HCT116 (cell line): ENCODE results near the gene AFDN. TPM values are rescaled to one million over a fixed set of nuclear protein-coding genes. Genes with fewer than 3 reads are reported as not detected.

ENCODE experiments used
- ATAC-seq: fragments of 200-7000 bp; cut with Tn5 transposase; 2 replicates; pipeline ENCODE4 v1.9.1; 2020; ENCODE audit warnings: mild to moderate bottlenecking, moderate library complexity
- BruUV-seq: library from RNA; stranded (reverse); fragments of 400-500 nt; replicated peaks from 2 replicates; lab custom pipeline; 2021; lab: Mats Ljungman, UMichigan
- CTCF ChIA-PET: fragments of 300-600 bp; sonication (Branson Sonifier 250); formaldehyde crosslinking; loops from one replicate; lab custom pipeline; 2021; ENCODE audit warnings: antibody characterized with exemption; lab: Charles Lee
- POLR2A ChIA-PET: fragments of 300-600, 350-600 bp; sonication (Branson Sonifier 250); formaldehyde crosslinking; loops from one replicate; lab custom pipeline; 2021; ENCODE audit warnings: antibody characterized with exemption; lab: Charles Lee
- RAD21 ChIA-PET, 2 experiments: fragments of 300-600 bp; sonication (Branson Sonifier 250); formaldehyde crosslinking; loops; one replicate each; lab custom pipeline; 2023; ENCODE audit warnings: low total read pairs in 2 of 2; ENCODE audit not compliant: uncharacterized antibody in 2 of 2, unreplicated experiment in 2 of 2, low non-redundant PET in 1 of 2; lab: Charles Lee
- DNase-seq: peaks from one replicate; pipeline ENCODE4 v3.0.0-alpha.2; 2010; ENCODE audit warnings: low read depth, low spot score
- H2AFZ ChIP-seq: fragments of 200-600 bp; shearing (Covaris generic), sonication (generic); 2 replicates; pipeline ENCODE4 v1.6.1; 2017; ENCODE audit warnings: low read depth, mixed run types, mixed read lengths, antibody characterized with exemption, low read length; ENCODE audit not compliant: poor library complexity, severe bottlenecking
- H3K27ac ChIP-seq: 2 replicates; pipeline ENCODE4 v1.5.1; 2012; ENCODE audit warnings: low read depth, low read length
- H3K27me3 ChIP-seq: fragments of 200-600 bp; sonication (generic); 2 replicates; pipeline ENCODE4 v1.6.1; 2016; ENCODE audit warnings: mixed run types, low read length, mixed read lengths; ENCODE audit not compliant: insufficient read depth
- H3K36me3 ChIP-seq, 2 experiments: fragments of 200-500 bp in 1 of 2; fragments of 200-600 bp in 1 of 2; sonication (Bioruptor generic) in 1 of 2; sonication (generic) in 1 of 2; 2 replicates each; pipeline versions ENCODE4 v1.5.1 to v1.6.1; 2014 to 2016; ENCODE audit warnings: low read length in 2 of 2, inconsistent platforms in 1 of 2, mixed read lengths in 1 of 2, mixed run types in 1 of 2; ENCODE audit not compliant: insufficient read depth in 2 of 2, control insufficient read depth in 1 of 2
- H3K4me1 ChIP-seq, 2 experiments: fragments of 200-600 bp in 1 of 2; sonication (generic) in 1 of 2; 2 replicates each; pipeline versions ENCODE4 v1.5.1 to v1.6.1; 2012 to 2017; ENCODE audit warnings: low read length in 2 of 2, inconsistent platforms in 1 of 2, mild to moderate bottlenecking in 1 of 2, mixed read lengths in 1 of 2, mixed run types in 1 of 2, moderate library complexity in 1 of 2; ENCODE audit not compliant: insufficient read depth in 2 of 2, control insufficient read depth in 1 of 2
- H3K4me2 ChIP-seq: fragments of 200-600 bp; sonication (generic); 2 replicates; pipeline ENCODE4 v1.6.1; 2017; ENCODE audit warnings: mixed run types, low read length, mixed read lengths
- H3K4me3 ChIP-seq, 2 experiments: fragments of 200-600 bp in 1 of 2; sonication (generic) in 1 of 2; replicated peaks in 1 of 2; 2 replicates each; pipeline ENCODE4 v1.5.1; 2011 to 2016; ENCODE audit warnings: low read length in 2 of 2, control low read depth in 1 of 2, low read depth in 1 of 2, mild to moderate bottlenecking in 1 of 2, mixed read lengths in 1 of 2, mixed run types in 1 of 2
- H3K79me2 ChIP-seq: fragments of 200-600 bp; sonication (generic); 2 replicates; pipeline ENCODE4 v1.6.1; 2017; ENCODE audit warnings: mild to moderate bottlenecking, mixed run types, low read length, moderate library complexity, mixed read lengths; ENCODE audit not compliant: insufficient read depth
- H3K9ac ChIP-seq: fragments of 200-600 bp; sonication (generic); 2 replicates; pipeline ENCODE4 v1.6.1; 2016; ENCODE audit warnings: low read length, mixed read lengths
- H3K9me2 ChIP-seq: fragments of 200-600 bp; sonication (generic), shearing (Covaris generic); 2 replicates; pipeline ENCODE4 v1.6.1; 2017; ENCODE audit warnings: mixed run types, mild to moderate bottlenecking, moderate library complexity; ENCODE audit not compliant: insufficient read depth
- H3K9me3 ChIP-seq, 2 experiments: fragments of 200-500 bp in 1 of 2; fragments of 200-600 bp in 1 of 2; sonication (Bioruptor generic) in 1 of 2; sonication (generic) in 1 of 2; 2 replicates each; pipeline ENCODE4 v1.6.1; 2014 to 2017; ENCODE audit warnings: low read length in 2 of 2, mixed read lengths in 2 of 2, inconsistent platforms in 1 of 2, low read depth in 1 of 2, mild to moderate bottlenecking in 1 of 2, mixed run types in 1 of 2, moderate library complexity in 1 of 2; ENCODE audit not compliant: control insufficient read depth in 1 of 2, insufficient read depth in 1 of 2
- H4K20me1 ChIP-seq: fragments of 200-600 bp; sonication (generic), shearing (Covaris generic); 2 replicates; pipeline ENCODE4 v1.6.1; 2017; ENCODE audit warnings: mixed run types, mild to moderate bottlenecking, moderate library complexity; ENCODE audit not compliant: insufficient read depth
- CEBPB ChIP-seq: IDR thresholded peaks from 2 replicates; pipeline ENCODE4 v1.6.1; 2012; ENCODE audit warnings: low read depth
- CTCF ChIP-seq, 3 experiments: fragments of 200-600 bp in 1 of 3; sonication (generic) in 1 of 3; IDR thresholded peaks in 2 of 3; conservative IDR thresholded peaks in 1 of 3; 2 replicates each; pipeline ENCODE4 v1.5.1; 2012 to 2017; ENCODE audit warnings: low read depth in 2 of 3, low read length in 2 of 3, antibody characterized with exemption in 1 of 3, borderline replicate concordance in 1 of 3, control low read depth in 1 of 3, mild to moderate bottlenecking in 1 of 3, mixed read lengths in 1 of 3, mixed run types in 1 of 3, moderate library complexity in 1 of 3; ENCODE audit not compliant: insufficient read depth in 1 of 3
- EGR1 ChIP-seq: IDR thresholded peaks from 2 replicates; pipeline ENCODE4 v1.6.1; 2012; ENCODE audit warnings: low read depth
- EZH2 ChIP-seq: fragments of 200-600 bp; sonication (generic); IDR thresholded peaks from 2 replicates; pipeline ENCODE4 v1.6.1; 2017; ENCODE audit warnings: antibody characterized with exemption, mixed run types
- EZH2phosphoT487 ChIP-seq: fragments of 200-600 bp; IDR thresholded peaks from 2 replicates; pipeline ENCODE4 v1.6.1; 2018; ENCODE audit warnings: antibody characterized with exemption, borderline replicate concordance
- FOSL1 ChIP-seq: IDR thresholded peaks from 2 replicates; pipeline ENCODE4 v1.6.1; 2012; ENCODE audit warnings: low read depth
- POLR2AphosphoS5 ChIP-seq: IDR thresholded peaks from 2 replicates; pipeline ENCODE4 v1.6.1; 2011; ENCODE audit warnings: mild to moderate bottlenecking, low read depth, low read length, moderate library complexity
- RAD21 ChIP-seq: IDR thresholded peaks from 2 replicates; pipeline ENCODE4 v1.6.1; 2012; ENCODE audit warnings: low read depth, mild to moderate bottlenecking
- SIN3A ChIP-seq: IDR thresholded peaks from 2 replicates; pipeline ENCODE4 v1.6.1; 2012; ENCODE audit warnings: low read depth
- SP1 ChIP-seq: IDR thresholded peaks from 2 replicates; pipeline ENCODE4 v1.6.1; 2012; ENCODE audit warnings: low read depth
- TCF7L2 ChIP-seq: IDR thresholded peaks from 2 replicates; pipeline ENCODE4 v1.7.0; 2011; ENCODE audit warnings: borderline replicate concordance, inconsistent platforms; ENCODE audit not compliant: insufficient read depth, insufficient read length; ENCODE audit errors: extremely low read depth
- YY1 ChIP-seq: IDR thresholded peaks from 2 replicates; pipeline ENCODE4 v1.6.1; 2011; ENCODE audit warnings: low read length, low read depth, moderate library complexity, mild to moderate bottlenecking; ENCODE audit not compliant: insufficient replicate concordance; ENCODE audit errors: extremely low read depth
- ZFX ChIP-seq: fragments of 450-650 bp; IDR thresholded peaks from 2 replicates; pipeline ENCODE4 v1.6.1; 2017
- ZNF274 ChIP-seq: fragments of 200-500 bp; sonication (Bioruptor generic); IDR thresholded peaks from 2 replicates; pipeline ENCODE4 v1.6.1; 2014; ENCODE audit warnings: mild to moderate bottlenecking, low read depth, low read length, inconsistent platforms
- intact Hi-C: fragments of 100-400 bp; cut with micrococcal nuclease; formaldehyde crosslinking; loops from 2 replicates; pipeline ENCODE4 v1.10.0; 2022
- total RNA-seq: library from RNA; stranded (reverse); gene quantifications from one replicate; pipeline ENCODE4 v1.2.1, GENCODE V29; 2021; ENCODE audit not compliant: unreplicated experiment
- TF ChIP-seq, protein P1 (sequence below): IDR thresholded peaks from 2 replicates; pipeline ENCODE4 v1.6.1; 2012
- TF ChIP-seq, protein P2 (sequence below): IDR thresholded peaks from 2 replicates; pipeline ENCODE4 v1.6.1; 2012; ENCODE audit warnings: low read depth

Gene AFDN
- total RNA-seq, 1 experiment from 2014 or later, result 59.4 TPM

- TF ChIP-seq YY1, result no peak
- no peak for TF ChIP-seq POLR2AphosphoS5
- no peak for TF ChIP-seq RAD21
- TF ChIP-seq TCF7L2, result no peak
- TF ChIP-seq CTCF (IDR thresholded peaks at IDR 0.05 in 2 of 3, conservative IDR thresholded peaks at IDR 0.05 in 1 of 3; ENCODE audit: borderline replicate concordance in 1 of 3, insufficient read depth in 1 of 3, low read depth in 2 of 3, low read length in 2 of 3), result no peak
- no peak for TF ChIP-seq ZNF274
- no peak for TF ChIP-seq ZFX
- TF ChIP-seq EGR1, result no peak
- TF ChIP-seq EZH2phosphoT487, result no peak
- TF ChIP-seq, protein P1, sequence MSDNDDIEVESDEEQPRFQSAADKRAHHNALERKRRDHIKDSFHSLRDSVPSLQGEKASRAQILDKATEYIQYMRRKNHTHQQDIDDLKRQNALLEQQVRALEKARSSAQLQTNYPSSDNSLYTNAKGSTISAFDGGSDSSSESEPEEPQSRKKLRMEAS, result no peak
- no peak for TF ChIP-seq EZH2
- no peak for TF ChIP-seq FOSL1
These were observed 78.1 kb downstream of the AFDN start (continued) for GRCh38 chr6:167904791-167905190.

- no peak for ATAC-seq
- no peak overlapping the region for H3K4me3 ChIP-seq
- no TSS peak for BruUV-seq
These were observed 80.2 kb downstream of the AFDN start for GRCh38 chr6:167906899-167907298.

More at GRCh38 chr6:167906899-167907298, 80.2 kb downstream of the AFDN start:
- Histone ChIP-seq H3K9me3 (no peaks in the 10 kb centered on the region), H2AFZ (no peak overlapping the region), H3K4me2 (no peak overlapping the region), H3K9me2 (no peaks in the 10 kb centered on the region), H4K20me1 (no peaks in the 10 kb centered on the region), H3K4me1 (no peaks in the 10 kb centered on the region), H3K27ac (no peak overlapping the region), H3K9ac (no peak overlapping the region), H3K36me3 (peaks cover 2 to 7% of the 10 kb centered on the region in 2 experiments; a peak in 1 of 4 replicates), H3K27me3 (no peaks in the 10 kb centered on the region), H3K79me2 (no peaks in the 10 kb centered on the region)
- POLR2A ChIA-PET, result no interaction called here
- intact Hi-C loops, result loop anchor here (5.0 kb wide), 1 partner anchor 450 kb away; no protein-coding TSS in a partner anchor
- TF ChIP-seq SP1, result no peak
- TF ChIP-seq EZH2, result no peak
- TF ChIP-seq, protein P2, sequence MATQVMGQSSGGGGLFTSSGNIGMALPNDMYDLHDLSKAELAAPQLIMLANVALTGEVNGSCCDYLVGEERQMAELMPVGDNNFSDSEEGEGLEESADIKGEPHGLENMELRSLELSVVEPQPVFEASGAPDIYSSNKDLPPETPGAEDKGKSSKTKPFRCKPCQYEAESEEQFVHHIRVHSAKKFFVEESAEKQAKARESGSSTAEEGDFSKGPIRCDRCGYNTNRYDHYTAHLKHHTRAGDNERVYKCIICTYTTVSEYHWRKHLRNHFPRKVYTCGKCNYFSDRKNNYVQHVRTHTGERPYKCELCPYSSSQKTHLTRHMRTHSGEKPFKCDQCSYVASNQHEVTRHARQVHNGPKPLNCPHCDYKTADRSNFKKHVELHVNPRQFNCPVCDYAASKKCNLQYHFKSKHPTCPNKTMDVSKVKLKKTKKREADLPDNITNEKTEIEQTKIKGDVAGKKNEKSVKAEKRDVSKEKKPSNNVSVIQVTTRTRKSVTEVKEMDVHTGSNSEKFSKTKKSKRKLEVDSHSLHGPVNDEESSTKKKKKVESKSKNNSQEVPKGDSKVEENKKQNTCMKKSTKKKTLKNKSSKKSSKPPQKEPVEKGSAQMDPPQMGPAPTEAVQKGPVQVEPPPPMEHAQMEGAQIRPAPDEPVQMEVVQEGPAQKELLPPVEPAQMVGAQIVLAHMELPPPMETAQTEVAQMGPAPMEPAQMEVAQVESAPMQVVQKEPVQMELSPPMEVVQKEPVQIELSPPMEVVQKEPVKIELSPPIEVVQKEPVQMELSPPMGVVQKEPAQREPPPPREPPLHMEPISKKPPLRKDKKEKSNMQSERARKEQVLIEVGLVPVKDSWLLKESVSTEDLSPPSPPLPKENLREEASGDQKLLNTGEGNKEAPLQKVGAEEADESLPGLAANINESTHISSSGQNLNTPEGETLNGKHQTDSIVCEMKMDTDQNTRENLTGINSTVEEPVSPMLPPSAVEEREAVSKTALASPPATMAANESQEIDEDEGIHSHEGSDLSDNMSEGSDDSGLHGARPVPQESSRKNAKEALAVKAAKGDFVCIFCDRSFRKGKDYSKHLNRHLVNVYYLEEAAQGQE, result no peak; the same call in 1 of the 2 replicates
- TF ChIP-seq POLR2AphosphoS5, result no peak
- no peak for TF ChIP-seq ZNF274
- no peak for TF ChIP-seq YY1
- TF ChIP-seq RAD21, result no peak
- no peak for TF ChIP-seq CTCF (IDR thresholded peaks at IDR 0.05 in 2 of 3, conservative IDR thresholded peaks at IDR 0.05 in 1 of 3; ENCODE audit: borderline replicate concordance in 1 of 3, insufficient read depth in 1 of 3, low read depth in 2 of 3, low read length in 2 of 3)
- no peak for TF ChIP-seq ZFX
- no peak for TF ChIP-seq SIN3A
- no peak for TF ChIP-seq CEBPB
- TF ChIP-seq, protein P1, result no peak
- CTCF ChIA-PET, result no interaction called here
- DNase-seq, result no peak
- RAD21 ChIA-PET, result no interaction called here
